Smooth muscle cell (in vitro differentiated cells): ENCODE measurements around the gene COL4A5. TPM values are rescaled to one million over a fixed set of nuclear protein-coding genes. Genes with fewer than 3 reads are reported as not detected.

Experiments
- DNase-seq: peaks from one replicate; lab custom pipeline; 2025; ENCODE audit not compliant: unreplicated experiment; lab: John Stamatoyannopoulos, UW
- H2AFZ ChIP-seq: fragments of 200-600 bp; sonication (generic); 2 replicates; pipeline ENCODE4 v1.6.0; 2016; ENCODE audit warnings: antibody characterized with exemption, low read depth, mild to moderate bottlenecking
- H3F3A ChIP-seq: fragments of 200-600 bp; sonication (generic); 2 replicates; pipeline ENCODE4 v1.6.0; 2017; ENCODE audit warnings: antibody characterized with exemption, low read depth
- H3K27ac ChIP-seq: fragments of 200-600 bp; sonication (generic); 2 replicates; pipeline ENCODE4 v1.5.1; 2016; ENCODE audit warnings: low read depth, mild to moderate bottlenecking
- H3K27me3 ChIP-seq: fragments of 200-600 bp; sonication (generic); 2 replicates; pipeline ENCODE4 v1.6.1; 2016; ENCODE audit warnings: low read depth, mild to moderate bottlenecking
- H3K36me3 ChIP-seq: fragments of 200-600 bp; sonication (generic); 2 replicates; pipeline ENCODE4 v1.5.1; 2016; ENCODE audit warnings: low read depth
- H3K4me1 ChIP-seq: fragments of 200-600 bp; sonication (generic); 2 replicates; pipeline ENCODE4 v1.5.1; 2016; ENCODE audit warnings: low read depth
- H3K4me2 ChIP-seq: fragments of 200-600 bp; sonication (generic); 2 replicates; pipeline ENCODE4 v1.6.0; 2016; ENCODE audit warnings: mild to moderate bottlenecking
- H3K4me3 ChIP-seq: fragments of 200-600 bp; sonication (generic); 2 replicates; pipeline ENCODE4 v1.5.1; 2016; ENCODE audit warnings: mild to moderate bottlenecking
- H3K79me2 ChIP-seq: fragments of 200-600 bp; sonication (generic); 2 replicates; pipeline ENCODE4 v1.6.0; 2016; ENCODE audit warnings: low read depth, mild to moderate bottlenecking
- H3K9ac ChIP-seq: fragments of 200-600 bp; sonication (generic); 2 replicates; pipeline ENCODE4 v1.6.0; 2016; ENCODE audit warnings: low read depth
- H3K9me3 ChIP-seq: fragments of 200-600 bp; sonication (generic); replicated peaks from 2 replicates; pipeline ENCODE4 v1.5.1; 2016; ENCODE audit warnings: low read depth
- H4K20me1 ChIP-seq: fragments of 200-600 bp; sonication (generic); 2 replicates; pipeline ENCODE4 v1.6.0; 2016; ENCODE audit warnings: low read depth
- CTCF ChIP-seq: fragments of 200-600 bp; sonication (generic); IDR thresholded peaks from 2 replicates; pipeline ENCODE4 v1.5.1; 2017; ENCODE audit warnings: borderline replicate concordance, mild to moderate bottlenecking, antibody characterized with exemption; ENCODE audit not compliant: insufficient read depth, poor library complexity, severe bottlenecking
- WGBS: methylation state at CpG from one replicate; pipeline ENCODE4 v1.1.7; 2016; ENCODE audit warnings: low lambda C conversion rate; 5-methylcytosine and 5-hydroxymethylcytosine counted together
- polyA plus RNA-seq: library from polyadenylated mRNA; unstranded; fragments of >200 nt; fragmentation: Nextera tagmentation; extraction: Ambion mirVana; gene quantifications from 2 replicates; pipeline ENCODE4 v1.2.1, GENCODE V29; 2016
- total RNA-seq: library from RNA; depleted of rRNA; stranded (reverse); fragments of >200 nt; gene quantifications from 2 replicates; pipeline ENCODE4 v1.2.3, GENCODE V29; 2014

The COL4A5 gene
- total and polyA plus RNA-seq, 2 experiments from 2014 or later: 42.3 to 101 TPM

DNA sequence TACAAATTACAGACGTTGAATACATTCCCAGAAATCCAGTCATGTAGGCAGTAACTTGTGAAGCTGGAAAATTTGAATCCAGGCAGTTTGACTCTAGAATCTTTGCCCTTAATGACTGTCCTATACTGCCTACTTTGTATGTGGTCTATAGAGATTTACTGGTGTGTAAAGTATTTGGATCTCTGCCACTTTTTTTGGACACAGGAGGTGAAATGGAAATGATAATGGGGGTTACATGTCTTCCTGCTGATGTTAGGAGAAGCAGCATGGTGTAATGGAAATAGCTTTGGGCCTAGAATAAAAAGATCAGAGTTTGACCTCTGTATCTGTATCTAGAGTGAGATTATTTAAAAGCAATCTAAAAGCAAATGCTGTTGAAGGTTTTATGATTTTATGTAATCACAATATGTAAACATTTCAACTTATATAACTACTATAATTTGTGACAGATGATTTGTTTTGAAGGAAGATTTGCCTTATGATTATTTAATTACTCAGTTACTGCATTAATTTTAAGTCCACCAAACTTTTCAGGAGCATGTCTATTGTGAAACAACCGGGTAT is 3.3 kb downstream of the COL4A5 start:
- Histone ChIP-seq H3K36me3 (no peaks in the 10 kb centered on the region), H3K27me3 (no peaks in the 10 kb centered on the region), H3K27ac (peak overlapping the region; percentile 84), H3K4me2 (peak overlapping the region; percentile 85), H4K20me1 (no peaks in the 10 kb centered on the region), H3K4me1 (peaks cover 10% of the 10 kb centered on the region), H3K79me2 (peaks cover 77% of the 10 kb centered on the region), H3K9me3 (no peaks in the 10 kb centered on the region), H3K9ac (peak overlapping the region; percentile 20), H3F3A (no peaks in the 10 kb centered on the region), H2AFZ (no peak overlapping the region), H3K4me3 (peak overlapping the region; percentile 73)
- no peak for TF ChIP-seq CTCF
- WGBS: 32% methylated on average over 2 of the region's 2 CpGs
- DNase-seq: no peak

GRCh38 chrX:108447303-108447702 is 7.7 kb downstream of the COL4A5 start:
- peaks cover 4% of the 10 kb centered on the region for H3K4me1 ChIP-seq
- H3K27ac ChIP-seq: no peak overlapping the region
- H2AFZ ChIP-seq: no peak overlapping the region
- no peak for TF ChIP-seq CTCF
- H3K4me2 ChIP-seq: no peak overlapping the region
- no peaks in the 10 kb centered on the region for H3K9me3 ChIP-seq
- H3K36me3 ChIP-seq: no peaks in the 10 kb centered on the region
- H3F3A ChIP-seq: no peaks in the 10 kb centered on the region
- H3K4me3 ChIP-seq: no peak overlapping the region
- H3K9ac ChIP-seq: no peak overlapping the region
- no peak for DNase-seq
- 65% methylated on average over 2 of the region's 2 CpGs for WGBS
- peaks cover 80% of the 10 kb centered on the region for H3K79me2 ChIP-seq
- H3K27me3 ChIP-seq: no peaks in the 10 kb centered on the region
- no peaks in the 10 kb centered on the region for H4K20me1 ChIP-seq

- Histone ChIP-seq H2AFZ (no peak overlapping the region), H3K9me3 (no peaks in the 10 kb centered on the region), H3K4me2 (no peak overlapping the region), H3K27ac (no peak overlapping the region), H3K4me1 (no peaks in the 10 kb centered on the region), H3K36me3 (no peaks in the 10 kb centered on the region), H3F3A (no peaks in the 10 kb centered on the region), H3K27me3 (no peaks in the 10 kb centered on the region), H4K20me1 (no peaks in the 10 kb centered on the region), H3K79me2 (peaks cover 74% of the 10 kb centered on the region), H3K9ac (no peak overlapping the region), H3K4me3 (no peak overlapping the region)
- no peak for DNase-seq
- no peak for TF ChIP-seq CTCF
- 83% methylated on average over 3 of the region's 3 CpGs for WGBS
These were observed 14.2 kb downstream of the COL4A5 start for GRCh38 chrX:108453841-108454240.

GRCh38 chrX:108456971-108457477 is 17.4 kb downstream of the COL4A5 start:
- Histone ChIP-seq H3F3A (no peaks in the 10 kb centered on the region), H2AFZ (no peak overlapping the region), H3K4me1 (no peaks in the 10 kb centered on the region), H3K4me2 (no peak overlapping the region), H3K27me3 (no peaks in the 10 kb centered on the region), H3K9me3 (no peaks in the 10 kb centered on the region), H3K9ac (no peak overlapping the region), H3K79me2 (peaks cover 86% of the 10 kb centered on the region), H3K4me3 (no peak overlapping the region), H3K27ac (no peak overlapping the region), H3K36me3 (no peaks in the 10 kb centered on the region), H4K20me1 (no peaks in the 10 kb centered on the region)
- DNase-seq: no peak
- 59% methylated on average over 4 of the region's 4 CpGs for WGBS
- no peak for TF ChIP-seq CTCF
